GM18861 (cell line): Measurements from ENCODE around the gene PRR7.
A peak's percentile ranks its signal among the peaks of the same experiment; 100 is the strongest.

Experiments used
- ATAC-seq: cut with Tn5 transposase; IDR thresholded peaks from one replicate; pipeline ENCODE4 v1.9.1; 2021; ENCODE audit not compliant: unreplicated experiment

The PRR7 gene

GRCh38 chr5:177496070-177496726, 49.6 kb downstream of the PRR7 start:
- ATAC-seq: no peak

DNA sequence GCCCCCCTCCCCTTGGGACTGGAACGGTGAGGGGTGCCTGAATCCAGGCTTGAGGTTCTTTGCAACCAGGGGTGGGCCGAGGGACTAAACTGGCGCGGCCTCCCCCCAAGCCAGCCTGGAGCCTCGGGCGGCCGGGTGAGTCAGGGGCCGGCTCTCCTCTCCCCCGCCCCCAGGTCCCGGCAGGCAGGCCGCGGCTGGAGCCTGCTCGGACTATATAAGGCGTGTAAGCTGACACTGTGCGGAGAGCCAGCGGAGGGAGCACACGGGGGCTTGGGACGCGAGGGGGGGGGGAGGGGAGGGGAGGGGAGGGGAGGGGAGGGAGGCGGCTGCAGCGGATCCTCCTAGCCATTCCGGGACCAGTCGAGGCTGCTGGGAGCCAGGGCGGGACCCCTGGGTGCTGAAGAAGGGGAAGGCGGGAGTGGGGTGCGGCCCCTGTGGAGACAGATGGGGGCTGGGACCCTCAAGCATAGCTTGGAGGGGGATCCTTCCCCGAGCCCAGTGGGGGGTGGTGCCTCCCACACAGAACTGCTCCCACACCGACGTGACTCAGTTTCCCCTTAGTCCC, 50.2 kb downstream of the PRR7 start:
- no peak for ATAC-seq

DNA sequence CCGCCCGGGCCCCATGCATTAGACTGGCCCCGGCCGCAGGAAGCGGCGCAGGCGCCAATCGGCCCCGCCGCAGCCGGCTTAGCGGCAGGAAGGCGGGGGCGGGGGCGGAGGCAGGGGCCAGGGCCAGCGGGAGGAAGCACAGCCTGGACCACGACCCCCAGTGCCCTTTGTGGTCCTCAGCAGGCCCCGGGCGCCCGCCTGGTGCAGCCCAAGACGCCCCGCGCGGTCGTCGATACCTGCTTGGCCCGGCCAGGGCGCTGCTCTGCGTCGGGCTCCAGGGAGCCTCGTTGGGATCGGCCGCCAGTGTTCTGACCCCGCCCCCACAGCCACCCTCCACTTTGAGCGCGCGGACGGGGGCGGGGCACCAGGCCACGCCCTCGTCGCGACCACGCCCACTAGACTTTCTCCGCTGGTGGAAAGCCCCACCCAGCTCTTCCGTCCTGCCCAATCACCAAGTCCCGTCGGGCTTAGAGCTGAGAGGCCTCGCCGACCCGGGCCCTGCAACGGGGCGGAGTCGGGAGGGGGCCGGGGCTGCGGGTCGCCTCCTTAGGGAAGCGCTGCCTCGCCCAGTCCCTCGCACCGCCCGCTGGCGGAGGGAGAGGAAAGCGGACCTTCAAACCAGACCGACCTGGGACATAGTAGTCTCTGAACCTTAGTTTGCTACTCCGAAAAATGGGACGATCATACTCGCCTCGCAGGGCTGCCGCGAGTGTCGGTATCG, 50.8 kb downstream of the PRR7 start, which contains the start of gene PDLIM7:
TSS of gene PDLIM7 (minus strand) at position 313 of the 721 bp plus-strand sequence. CDS start 1,092 bp downstream, outside the sequence.
- peak; percentile 53 for ATAC-seq

GRCh38 chr5:177498013-177498787, 51.6 kb downstream of the PRR7 start:
- ATAC-seq: no peak

DNA sequence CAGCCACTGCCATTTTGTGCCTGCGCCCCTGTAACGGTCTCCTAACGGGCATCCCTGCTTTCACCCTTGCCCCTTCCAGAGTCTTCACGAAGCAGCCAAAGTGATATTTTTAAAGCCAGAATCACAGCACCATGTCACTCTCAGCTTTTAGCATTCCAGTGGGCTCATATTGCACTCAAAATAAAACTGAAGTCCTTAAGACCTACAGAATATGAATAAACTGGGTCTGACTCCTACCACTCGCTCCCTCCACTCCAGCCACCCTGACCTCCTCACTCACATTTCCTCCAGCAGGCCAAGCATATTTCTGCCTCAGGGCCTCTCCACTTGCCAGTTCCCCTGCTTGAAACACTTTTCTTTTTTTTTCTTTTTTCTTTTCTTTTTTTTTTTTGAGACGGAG, 53.2 kb downstream of the PRR7 start:
- ATAC-seq: no peak

- no peak for ATAC-seq
These were observed 54.3 kb downstream of the PRR7 start for GRCh38 chr5:177500685-177501522.

DNA sequence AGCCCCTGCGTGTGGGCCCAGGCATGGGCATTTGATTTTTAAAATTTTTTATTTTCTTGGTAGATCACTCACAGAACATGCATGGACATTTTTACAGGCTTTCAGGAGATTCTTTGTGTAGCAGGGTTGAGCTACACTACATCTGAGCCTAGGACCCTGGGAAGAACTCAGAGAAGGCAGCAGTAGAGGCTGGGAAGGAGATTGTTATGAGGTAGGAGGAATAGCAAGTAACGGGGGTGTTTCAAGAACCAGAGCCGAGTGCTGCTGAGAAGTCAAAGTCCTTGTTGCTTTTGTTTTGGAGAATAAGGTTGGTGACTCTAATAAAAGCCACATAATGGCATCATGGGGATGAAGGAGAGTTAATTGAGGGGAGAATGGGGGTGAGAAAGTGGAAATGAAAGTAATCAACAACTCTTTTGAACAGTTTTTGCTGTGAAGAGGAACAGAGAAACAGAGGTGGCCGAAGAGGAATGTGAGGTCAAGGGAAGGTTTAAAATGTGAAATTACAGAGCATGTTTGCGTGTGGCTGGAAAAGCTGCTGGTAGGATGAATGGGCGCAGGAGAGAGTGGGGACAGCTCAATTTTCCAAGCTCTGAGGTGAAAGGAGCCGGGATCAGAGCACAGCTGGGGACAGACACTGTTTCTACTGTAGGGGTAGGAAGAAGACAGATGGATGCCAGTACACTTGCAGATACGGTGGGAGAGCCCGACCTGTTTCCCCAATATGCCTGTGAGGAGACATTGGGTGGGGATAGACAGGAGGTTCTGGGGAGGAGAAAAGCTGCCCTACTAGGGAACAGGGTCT, 55.5 kb downstream of the PRR7 start:
- no peak for ATAC-seq

- no peak for ATAC-seq
These were observed 56.3 kb downstream of the PRR7 start for GRCh38 chr5:177502886-177503285.

DNA sequence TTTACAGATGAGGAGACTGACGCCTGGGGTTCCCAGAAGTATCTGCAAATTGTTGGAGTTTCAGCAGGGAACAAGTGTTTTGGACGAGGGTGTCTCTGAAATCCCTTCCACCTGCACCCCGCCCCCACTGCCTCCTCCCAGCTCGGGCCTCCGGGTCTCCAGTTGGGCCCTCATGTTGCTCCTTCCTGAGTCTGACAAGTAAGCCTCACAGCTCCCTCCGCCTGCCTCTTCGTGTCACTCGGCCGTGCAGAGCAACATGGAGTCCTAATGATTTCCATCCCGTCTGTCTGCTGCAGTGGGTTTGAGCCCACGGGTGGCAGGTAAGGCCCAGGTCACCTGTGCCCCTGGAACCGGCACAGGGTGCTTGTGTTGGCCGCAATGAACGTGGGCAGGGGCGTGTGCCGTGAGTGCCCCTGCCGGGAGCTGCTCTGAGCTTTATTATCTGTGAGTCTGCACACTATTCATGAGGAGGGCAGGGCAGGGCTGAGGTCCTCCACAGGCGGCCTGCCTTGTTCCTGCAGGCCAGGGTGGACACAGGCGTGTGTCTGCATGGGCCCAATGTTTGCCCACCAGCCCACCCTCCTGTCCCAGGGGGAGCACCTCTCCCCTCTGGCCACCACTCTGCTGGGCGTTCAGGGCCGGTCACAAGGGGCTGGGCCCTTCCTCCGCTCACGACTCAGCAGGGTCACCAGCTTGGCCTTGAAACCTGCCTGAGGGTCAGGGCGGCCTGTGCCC, 56.9 kb downstream of the PRR7 start:
- ATAC-seq: no peak

DNA sequence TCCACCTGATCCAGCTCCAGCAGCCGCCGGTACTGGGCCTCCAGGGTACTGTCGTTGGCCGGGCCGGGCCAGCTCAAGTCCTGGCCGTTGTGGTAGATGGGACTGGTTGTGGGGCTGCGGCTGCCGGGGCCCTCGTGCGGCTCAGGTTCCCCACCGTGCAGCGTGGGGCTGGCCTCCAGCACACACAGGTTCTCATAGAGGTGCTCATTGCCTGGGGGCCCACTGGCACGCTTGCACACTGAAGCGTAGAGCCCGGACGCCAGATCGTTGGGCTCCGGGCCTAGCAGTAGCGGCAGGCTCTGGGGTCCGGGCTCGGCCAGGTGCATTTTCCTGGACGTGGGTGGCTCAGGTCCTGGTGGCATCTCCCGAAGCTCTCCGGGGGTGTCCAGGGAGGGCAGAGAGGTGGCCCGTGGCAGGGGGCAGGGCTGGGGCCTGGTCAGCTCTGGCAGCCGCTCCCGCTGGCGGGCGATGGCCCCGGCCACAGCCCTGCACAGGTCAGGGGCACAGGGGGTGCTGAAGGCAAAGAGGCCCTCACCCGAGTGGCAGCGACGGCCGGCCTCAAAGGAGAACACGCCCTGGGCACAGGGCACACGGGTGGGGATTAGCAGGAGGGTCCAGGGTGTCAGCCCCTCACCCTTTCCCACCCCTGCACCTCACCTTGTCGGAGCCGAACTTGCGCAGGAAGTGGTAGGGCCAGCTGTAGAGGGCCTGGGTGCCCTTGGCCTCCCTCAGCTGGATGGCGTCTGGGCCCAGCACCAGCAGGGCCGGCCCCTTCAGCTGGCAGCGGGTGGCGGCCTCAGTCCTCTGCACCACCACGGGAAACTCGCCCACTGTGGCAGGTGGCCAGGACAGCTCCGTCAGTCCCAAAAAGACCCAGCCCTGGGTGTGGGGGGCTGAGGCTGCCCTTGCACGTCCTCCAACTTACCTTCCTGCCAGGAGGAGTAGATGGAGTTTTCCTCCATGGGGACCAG, 57.8 kb downstream of the PRR7 start:
- ATAC-seq: no peak

DNA sequence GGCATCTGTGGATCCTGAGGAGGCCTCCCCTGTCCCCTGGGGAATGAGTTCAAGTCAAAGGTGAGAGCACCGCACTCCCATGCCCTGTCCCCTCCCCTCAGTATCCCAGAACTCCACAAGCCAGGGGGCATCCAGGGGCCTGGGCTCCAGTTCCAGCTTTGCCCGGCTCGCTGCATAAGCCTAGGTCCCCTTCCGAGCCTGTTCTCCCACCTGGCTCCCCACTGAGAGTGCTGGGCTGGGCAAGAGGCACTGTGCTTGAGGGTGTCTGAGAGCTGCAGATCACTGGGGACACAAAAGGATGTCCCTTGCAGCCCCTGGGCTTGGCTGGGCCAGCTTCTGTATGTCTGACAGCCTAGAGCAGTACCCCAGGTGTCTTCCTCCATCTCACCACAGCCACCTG, 58.5 kb downstream of the PRR7 start:
- no peak for ATAC-seq
